Adrenal gland (tissue), 12 donors: ENCODE measurements around the gene GALNT7. TPM values are rescaled to one million over a fixed set of nuclear protein-coding genes. Genes with fewer than 3 reads are reported as not detected.
A peak's percentile ranks its signal among the peaks of the same experiment; 100 is the strongest.
"Not testable (repeated sequence)": the region's sequence is repeated elsewhere in the genome, so short reads cannot be mapped to it uniquely, and the experiment has no call there.

Source experiments
- DNase-seq, 7 donors: peaks; one replicate each; pipeline ENCODE4 v3.0.0-alpha.2; 2019 to 2020
- H3K27ac ChIP-seq, 5 donors: fragments of 200-600 bp; sonication (generic) in 4 of 5; 1 replicate in 3 of 5; 2 replicates in 2 of 5; pipeline versions ENCODE4 v1.5.1 to v1.8.0; 2016 to 2020; ENCODE audit warnings: mild to moderate bottlenecking in 1 of 5
- H3K27me3 ChIP-seq: fragments of 200-600 bp; 2 replicates; pipeline ENCODE4 v1.8.0; 2021
- H3K36me3 ChIP-seq, 2 donors: fragments of 200-600 bp; replicated peaks in 1 of 2; 1 replicate in 1 of 2; 2 replicates in 1 of 2; pipeline versions ENCODE4 v1.5.1 to v1.8.0; 2018 to 2022
- H3K4me1 ChIP-seq, 2 donors: fragments of 200-600 bp; replicated peaks in 1 of 2; 1 replicate in 1 of 2; 2 replicates in 1 of 2; pipeline versions ENCODE4 v1.5.1 to v1.8.0; 2018 to 2021
- H3K4me3 ChIP-seq, 4 donors: fragments of 200-600 bp; sonication (generic) in 3 of 4; one replicate each; pipeline ENCODE4 v1.5.1; 2016 to 2018
- H3K9me3 ChIP-seq, 3 donors: fragments of 200-600 bp; sonication (generic) in 1 of 3; replicated peaks in 1 of 3; 1 replicate in 2 of 3; 2 replicates in 1 of 3; pipeline versions ENCODE4 v1.5.1 to v1.8.0; 2016 to 2021
- POLR2A ChIP-seq, 2 donors: fragments of 450-650 bp; IDR thresholded peaks; one replicate each; pipeline ENCODE4 v1.6.1; 2017; ENCODE audit warnings: antibody characterized with exemption in 2 of 2, mild to moderate bottlenecking in 2 of 2, moderate library complexity in 1 of 2
- WGBS, 4 donors: extraction: QIAGEN DNeasy Blood & Tissue Kit in 2 of 4; methylation state at CpG; one replicate each; pipeline versions ENCODE4 v1.1.5 to v1.1.7; 2013 to 2017; 5-methylcytosine and 5-hydroxymethylcytosine counted together
- intact Hi-C, 2 donors: fragments of 100-400 bp; cut with DNase I; formaldehyde crosslinking; loops; one replicate each; pipeline versions ENCODE4 v1.14.1 to v1.15.0; 2022 to 2023
- polyA plus RNA-seq, 3 donors: library from polyadenylated mRNA; stranded (reverse); fragments of 200-250 nt in 2 of 3; fragments of 350-450 nt in 1 of 3; fragmentation: Illumina TruSeq in 1 of 3; extraction: RNeasy Lipid Tissue Mini Kit (QIAGEN cat#74804) in 1 of 3; gene quantifications; one replicate each; pipeline ENCODE4 v1.2.3, GENCODE V29; 2013 to 2014
- total RNA-seq, 9 donors: library from RNA; depleted of rRNA in 4 of 9; stranded (reverse); fragments of >200 nt in 4 of 9; fragments of 120-200 nt in 1 of 9; fragmentation: NEBNext Ultra II Directional in 1 of 9; extraction: Animal tissue kit (Norgen Biotek cat#: 25700) in 1 of 9; gene quantifications; one replicate each; pipeline versions ENCODE4 v1.1.0 to v1.2.4, GENCODE V29; 2013 to 2023
- TF ChIP-seq, protein P1 (sequence below), 6 experiments: fragments of 450-650 bp in 4 of 6; fragments of 200-600 bp in 2 of 6; sonication (generic) in 1 of 6; IDR thresholded peaks; 1 replicate in 5 of 6; 2 replicates in 1 of 6; pipeline versions ENCODE4 v1.5.1 to v1.8.0; 2016 to 2021; ENCODE audit warnings: antibody characterized with exemption in 6 of 6, mild to moderate bottlenecking in 2 of 6, moderate library complexity in 1 of 6
- donor health status: healthy with polysubstance abuse.
- donor health status: Bipolar disorder and iron deficiency.
- donor health status: DM: yes; HTN: yes; CAD: no.
- donor health status: DM: no; HTN: no; CAD: no.
- donor health status: DM: no; HTN: no; CAD: no.
- donor health status: DM: yes; HTN: yes; CAD: no.

The GALNT7 gene
- total and polyA plus RNA-seq, 12 donors: 4.4 to 21.9 (median 10.3) TPM

DNA sequence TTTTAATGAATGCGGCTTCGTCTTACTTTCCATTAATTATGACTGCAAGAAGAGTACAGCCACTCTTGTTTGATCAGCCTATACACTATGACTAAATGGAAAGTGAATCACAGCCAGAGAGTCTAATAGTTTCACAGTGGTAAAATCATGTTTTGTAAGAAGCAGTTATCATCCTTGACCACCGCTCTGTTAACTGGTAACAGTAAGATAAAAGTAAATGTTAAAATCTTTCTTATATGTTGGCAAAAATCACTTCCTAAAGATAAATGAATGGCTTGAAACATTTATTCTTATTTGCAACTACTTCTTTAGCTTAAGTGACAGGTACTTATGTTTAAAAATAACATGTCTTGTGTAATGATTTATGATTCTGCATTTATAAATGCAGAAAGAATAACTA is 13.2 kb downstream of the GALNT7 start:
- no peak for DNase-seq
- peak overlapping the region in 1 of 4 donors; percentile 3 for H3K4me3 ChIP-seq
- no peak for TF ChIP-seq POLR2A (IDR thresholded peaks at IDR 0.05)
- TF ChIP-seq, protein P1, sequence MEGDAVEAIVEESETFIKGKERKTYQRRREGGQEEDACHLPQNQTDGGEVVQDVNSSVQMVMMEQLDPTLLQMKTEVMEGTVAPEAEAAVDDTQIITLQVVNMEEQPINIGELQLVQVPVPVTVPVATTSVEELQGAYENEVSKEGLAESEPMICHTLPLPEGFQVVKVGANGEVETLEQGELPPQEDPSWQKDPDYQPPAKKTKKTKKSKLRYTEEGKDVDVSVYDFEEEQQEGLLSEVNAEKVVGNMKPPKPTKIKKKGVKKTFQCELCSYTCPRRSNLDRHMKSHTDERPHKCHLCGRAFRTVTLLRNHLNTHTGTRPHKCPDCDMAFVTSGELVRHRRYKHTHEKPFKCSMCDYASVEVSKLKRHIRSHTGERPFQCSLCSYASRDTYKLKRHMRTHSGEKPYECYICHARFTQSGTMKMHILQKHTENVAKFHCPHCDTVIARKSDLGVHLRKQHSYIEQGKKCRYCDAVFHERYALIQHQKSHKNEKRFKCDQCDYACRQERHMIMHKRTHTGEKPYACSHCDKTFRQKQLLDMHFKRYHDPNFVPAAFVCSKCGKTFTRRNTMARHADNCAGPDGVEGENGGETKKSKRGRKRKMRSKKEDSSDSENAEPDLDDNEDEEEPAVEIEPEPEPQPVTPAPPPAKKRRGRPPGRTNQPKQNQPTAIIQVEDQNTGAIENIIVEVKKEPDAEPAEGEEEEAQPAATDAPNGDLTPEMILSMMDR (IDR thresholded peaks at IDR 0.05): no peak
- WGBS, 4 donors: 64 to 73% (median 70%) methylated on average over 3 of the region's 3 CpGs
- H3K9me3 ChIP-seq: no peaks in the 10 kb centered on the region
- peak overlapping the region in 1 of 5 donors; percentile 13 for H3K27ac ChIP-seq
- peaks cover 8 to 20% of the 10 kb centered on the region in 2 donors for H3K4me1 ChIP-seq
- intact Hi-C loops: no loop called here
- H3K36me3 ChIP-seq: no peaks in the 10 kb centered on the region
- H3K27me3 ChIP-seq: no peaks in the 10 kb centered on the region

DNA sequence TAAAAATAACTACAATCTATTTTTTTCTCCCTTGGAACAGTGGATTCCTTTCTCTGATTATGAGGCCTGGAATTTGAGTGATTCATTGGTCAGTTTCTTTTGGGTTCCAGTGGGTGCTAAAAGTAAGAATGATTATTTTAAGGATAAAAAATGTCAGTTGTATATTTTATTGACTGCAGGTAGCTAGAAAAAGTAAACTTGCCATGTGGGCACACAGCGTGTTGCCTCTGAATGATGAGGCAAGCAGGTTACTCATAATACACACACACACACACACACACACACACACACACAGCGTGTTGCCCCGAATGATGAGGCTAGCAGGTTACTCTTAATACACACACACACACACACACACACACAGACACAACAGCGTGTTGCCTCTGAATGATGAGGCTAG is 13.8 kb downstream of the GALNT7 start:
- Histone ChIP-seq H3K27ac (peak overlapping the region in 1 of 5 donors; percentile 13), H3K4me3 (no peak overlapping the region), H3K4me1 (peaks cover 8 to 20% of the 10 kb centered on the region in 2 donors), H3K9me3 (no peaks in the 10 kb centered on the region), H3K27me3 (no peaks in the 10 kb centered on the region), H3K36me3 (no peaks in the 10 kb centered on the region)
- peak; percentile 21 to 62 (median 47) for DNase-seq
- intact Hi-C loops: no loop called here
- no peak for TF ChIP-seq POLR2A (IDR thresholded peaks at IDR 0.05)
- TF ChIP-seq, protein P1 (IDR thresholded peaks at IDR 0.05): no peak
- 47 to 52% (median 48%) methylated on average over 3 to 4 of the region's 4 CpGs for WGBS, 4 donors

DNA sequence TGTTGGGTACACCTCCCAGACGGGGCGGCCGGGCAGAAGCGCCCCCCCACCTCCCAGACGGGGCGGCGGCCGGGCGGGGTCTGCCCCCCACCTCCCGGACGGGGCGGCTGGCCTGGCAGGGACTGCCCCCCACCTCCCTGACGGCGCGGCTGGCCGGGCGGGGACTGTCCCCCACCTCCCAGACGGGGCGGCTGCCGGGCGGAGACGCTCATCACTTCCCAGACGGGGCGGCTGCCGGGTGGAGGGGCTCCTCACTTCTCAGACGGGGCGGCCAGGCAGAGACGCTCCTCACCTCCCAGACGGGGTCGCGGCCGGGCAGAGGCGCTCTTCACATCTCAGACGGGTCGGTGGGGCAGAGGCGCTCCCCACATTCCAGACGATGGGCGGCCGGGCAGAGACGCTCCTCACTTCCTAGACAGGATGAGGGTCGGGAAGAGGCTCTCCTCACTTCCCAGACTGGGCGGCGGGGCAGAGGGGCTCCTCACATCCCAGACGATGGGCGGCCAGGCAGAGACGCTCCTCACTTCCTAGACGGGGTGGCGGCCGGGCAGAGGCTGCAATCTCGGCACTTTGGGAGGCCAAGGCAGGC is 15.1 kb downstream of the GALNT7 start:
- H3K4me3 ChIP-seq, intact Hi-C loops, DNase-seq, H3K27me3 ChIP-seq, H3K27ac ChIP-seq, H3K9me3 ChIP-seq, H3K36me3 ChIP-seq: not testable (repeated sequence)
- 96 to 98% (median 97%) methylated on average over 29 to 46 of the region's 50 CpGs; no CpG with 5 or more reads in 1 of the 4 donors for WGBS, 4 donors
- H3K4me1 ChIP-seq: peaks cover 8 to 20% of the 10 kb centered on the region in 2 donors

DNA sequence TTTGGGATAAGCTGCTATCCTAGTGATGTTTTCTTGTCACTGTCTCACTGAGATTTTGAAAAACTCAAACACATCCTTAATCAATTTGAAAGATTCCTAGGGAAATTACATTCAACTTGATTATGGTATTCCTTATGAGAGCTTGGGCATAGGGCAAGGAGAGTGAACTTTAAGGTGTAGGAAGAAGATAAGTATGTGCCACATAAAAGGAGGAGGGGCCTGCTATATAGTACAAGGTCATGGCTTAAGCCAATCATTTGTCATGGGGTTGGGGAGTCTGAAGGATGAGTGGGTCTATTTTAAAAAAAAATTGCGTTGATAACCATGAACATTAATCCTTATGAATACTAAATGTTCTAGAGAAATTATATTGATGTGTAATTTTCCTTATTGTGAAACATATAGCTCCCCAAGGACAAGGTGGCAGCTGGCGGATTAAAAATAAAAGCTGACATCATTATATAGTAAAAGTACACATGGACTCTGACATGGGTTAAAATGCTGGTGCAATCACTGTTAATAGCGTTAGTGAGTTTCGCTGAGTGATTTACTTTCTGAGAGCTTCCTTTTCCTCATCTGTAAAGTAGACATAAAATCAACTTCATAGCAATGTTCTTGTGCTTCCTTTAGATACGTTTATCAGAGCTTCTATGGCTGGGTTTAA is 17.4 kb downstream of the GALNT7 start:
- intact Hi-C loops: no loop called here

More for the DNA sequence above, 17.4 kb downstream of the GALNT7 start:
- WGBS, 4 donors: 49 to 60% (median 58%) methylated on average over 5 of the region's 5 CpGs
- H3K4me1 ChIP-seq: peaks cover 8 to 20% of the 10 kb centered on the region in 2 donors
- H3K4me3 ChIP-seq: no peak overlapping the region
- no peaks in the 10 kb centered on the region for H3K36me3 ChIP-seq
- no peak for TF ChIP-seq POLR2A (IDR thresholded peaks at IDR 0.05)
- TF ChIP-seq, protein P1 (IDR thresholded peaks at IDR 0.05): no peak
- no peak for DNase-seq
- no peak overlapping the region for H3K27ac ChIP-seq
- no peaks in the 10 kb centered on the region for H3K27me3 ChIP-seq
- H3K9me3 ChIP-seq: no peaks in the 10 kb centered on the region
